CD4-positive, alpha-beta T cell treated with Interleukin-6 for 4 hours (primary cell): ENCODE results near the gene CYB5R3.
"Not testable (repeated sequence)": the region's sequence is repeated elsewhere in the genome, so short reads cannot be mapped to it uniquely, and the experiment has no call there.

Experiments used
- DNase-seq: peaks from one replicate; pipeline ENCODE4 v3.0.0-alpha.2; 2020; ENCODE audit warnings: mixed read lengths

Gene CYB5R3

GRCh38 chr22:42622061-42622710 is 27.0 kb downstream of the CYB5R3 start:
- DNase-seq, result no peak

- DNase-seq, result peak; percentile 59
Measured at GRCh38 chr22:42621505-42622002, 27.6 kb downstream of the CYB5R3 start.

GRCh38 chr22:42620084-42620483 is 29.1 kb downstream of the CYB5R3 start:
- no peak for DNase-seq

GRCh38 chr22:42619261-42620063 is 29.7 kb downstream of the CYB5R3 start:
- no peak for DNase-seq

- DNase-seq, result no peak
Measured at GRCh38 chr22:42617155-42617983, 31.8 kb downstream of the CYB5R3 start.

- not testable (repeated sequence) for DNase-seq
Measured at GRCh38 chr22:42615860-42616175, 33.4 kb downstream of the CYB5R3 start.

GRCh38 chr22:42615092-42615859 is 33.9 kb downstream of the CYB5R3 start:
- peak; percentile 77 for DNase-seq

GRCh38 chr22:42614312-42615091 is 34.7 kb downstream of the CYB5R3 start, which contains the start of gene POLDIP3:
Gene POLDIP3, minus strand, starts transcription at chr22:42614883. Its CDS starts 26 bp downstream, at chr22:42614857.
- DNase-seq, result peak; percentile 99

GRCh38 chr22:42613872-42614301 is 35.3 kb downstream of the CYB5R3 start:
- DNase-seq, result peak; percentile 15

- no peak for DNase-seq
Measured at GRCh38 chr22:42612336-42612735, 36.9 kb downstream of the CYB5R3 start.

- DNase-seq, result no peak
Measured at GRCh38 chr22:42611051-42611450, 38.1 kb downstream of the CYB5R3 start.

GRCh38 chr22:42610186-42610585 is 39.0 kb downstream of the CYB5R3 start:
- DNase-seq, result no peak

- no peak for DNase-seq
Measured at GRCh38 chr22:42608823-42609361, 40.3 kb downstream of the CYB5R3 start.

- no peak for DNase-seq
Measured at GRCh38 chr22:42608136-42608822, 40.9 kb downstream of the CYB5R3 start.

GRCh38 chr22:42607641-42608040 is 41.6 kb downstream of the CYB5R3 start:
- DNase-seq, result not testable (repeated sequence)

- DNase-seq, result no peak
Measured at GRCh38 chr22:42604403-42604802, 44.8 kb downstream of the CYB5R3 start.

- DNase-seq, result no peak
Measured at GRCh38 chr22:42603427-42603826, 45.8 kb downstream of the CYB5R3 start.

- DNase-seq, result no peak
Measured at GRCh38 chr22:42602470-42602869, 46.7 kb downstream of the CYB5R3 start.

GRCh38 chr22:42601879-42602465 is 47.2 kb downstream of the CYB5R3 start:
- no peak for DNase-seq

GRCh38 chr22:42596863-42597530 is 52.2 kb downstream of the CYB5R3 start:
- no peak for DNase-seq
